SK-N-SH treated with all-trans-retinoic acid at 6 μM for 48 hours (cell line): Measurements from ENCODE around the gene RP9.

ENCODE experiments used
- ARNTL ChIP-seq: fragments of 450-650 bp; formaldehyde crosslinking; IDR thresholded peaks from 2 replicates; pipeline ENCODE4 v1.5.0; 2020; ENCODE audit warnings: low read depth, mild to moderate bottlenecking, moderate library complexity, borderline replicate concordance
- BACH2 ChIP-seq: fragments of 250-450 bp; sonication (Bioruptor Pico); IDR thresholded peaks from 2 replicates; pipeline ENCODE4 v1.9.0; 2021; ENCODE audit warnings: mild to moderate bottlenecking, borderline replicate concordance
- CSDC2 ChIP-seq: fragments of 250-450 bp; sonication (Bioruptor Pico); IDR thresholded peaks from 2 replicates; pipeline ENCODE4 v1.5.0; 2020; ENCODE audit warnings: mild to moderate bottlenecking, moderate library complexity
- GLIS3 ChIP-seq: fragments of 250-450 bp; sonication (Bioruptor Pico); IDR thresholded peaks from 2 replicates; pipeline ENCODE4 v1.5.0; 2020; ENCODE audit warnings: mild to moderate bottlenecking, moderate library complexity
- ISL1 ChIP-seq: fragments of 250-450 bp; sonication (Bioruptor Pico); IDR thresholded peaks from 2 replicates; pipeline ENCODE4 v2.1.2; 2022; ENCODE audit warnings: mild to moderate bottlenecking, moderate library complexity
- TOX ChIP-seq: fragments of 250-450 bp; sonication (Bioruptor Pico); IDR thresholded peaks from 2 replicates; pipeline ENCODE4 v1.8.0; 2021; ENCODE audit warnings: mild to moderate bottlenecking, moderate library complexity, borderline replicate concordance
- TF ChIP-seq, protein P1 (sequence below): fragments of 250-450 bp; sonication (Bioruptor Pico); IDR thresholded peaks from 2 replicates; pipeline ENCODE4 v1.8.0; 2020; ENCODE audit warnings: mild to moderate bottlenecking, moderate library complexity, borderline replicate concordance

GRCh38 chr7:33070277-33070676, 38.9 kb downstream of the RP9 start:
- TF ChIP-seq BACH2 (CRISPR knock-in tag), result no peak
- no peak for TF ChIP-seq TOX (CRISPR knock-in tag)
- TF ChIP-seq ARNTL, result no peak
- TF ChIP-seq GLIS3 (CRISPR knock-in tag), result no peak
- TF ChIP-seq CSDC2 (CRISPR knock-in tag), result no peak
- TF ChIP-seq ISL1 (CRISPR knock-in tag), result no peak
- TF ChIP-seq, protein P1, sequence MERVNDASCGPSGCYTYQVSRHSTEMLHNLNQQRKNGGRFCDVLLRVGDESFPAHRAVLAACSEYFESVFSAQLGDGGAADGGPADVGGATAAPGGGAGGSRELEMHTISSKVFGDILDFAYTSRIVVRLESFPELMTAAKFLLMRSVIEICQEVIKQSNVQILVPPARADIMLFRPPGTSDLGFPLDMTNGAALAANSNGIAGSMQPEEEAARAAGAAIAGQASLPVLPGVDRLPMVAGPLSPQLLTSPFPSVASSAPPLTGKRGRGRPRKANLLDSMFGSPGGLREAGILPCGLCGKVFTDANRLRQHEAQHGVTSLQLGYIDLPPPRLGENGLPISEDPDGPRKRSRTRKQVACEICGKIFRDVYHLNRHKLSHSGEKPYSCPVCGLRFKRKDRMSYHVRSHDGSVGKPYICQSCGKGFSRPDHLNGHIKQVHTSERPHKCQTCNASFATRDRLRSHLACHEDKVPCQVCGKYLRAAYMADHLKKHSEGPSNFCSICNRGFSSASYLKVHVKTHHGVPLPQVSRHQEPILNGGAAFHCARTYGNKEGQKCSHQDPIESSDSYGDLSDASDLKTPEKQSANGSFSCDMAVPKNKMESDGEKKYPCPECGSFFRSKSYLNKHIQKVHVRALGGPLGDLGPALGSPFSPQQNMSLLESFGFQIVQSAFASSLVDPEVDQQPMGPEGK, result no peak
